Lower leg skin (tissue), 3 donors: Measurements from ENCODE around the gene CAP1.

Experiments used
- POLR2A ChIP-seq, 2 donors: fragments of 450-650 bp; IDR thresholded peaks; one replicate each; pipeline ENCODE4 v1.6.1; 2016 to 2017; ENCODE audit warnings: antibody characterized with exemption in 2 of 2, mild to moderate bottlenecking in 1 of 2, moderate library complexity in 1 of 2
- TF ChIP-seq, protein P1 (sequence below), 3 donors: fragments of 450-650 bp; IDR thresholded peaks; one replicate each; pipeline ENCODE4 v1.5.1; 2016; ENCODE audit warnings: antibody characterized with exemption in 3 of 3, mild to moderate bottlenecking in 3 of 3, moderate library complexity in 2 of 3

DNA sequence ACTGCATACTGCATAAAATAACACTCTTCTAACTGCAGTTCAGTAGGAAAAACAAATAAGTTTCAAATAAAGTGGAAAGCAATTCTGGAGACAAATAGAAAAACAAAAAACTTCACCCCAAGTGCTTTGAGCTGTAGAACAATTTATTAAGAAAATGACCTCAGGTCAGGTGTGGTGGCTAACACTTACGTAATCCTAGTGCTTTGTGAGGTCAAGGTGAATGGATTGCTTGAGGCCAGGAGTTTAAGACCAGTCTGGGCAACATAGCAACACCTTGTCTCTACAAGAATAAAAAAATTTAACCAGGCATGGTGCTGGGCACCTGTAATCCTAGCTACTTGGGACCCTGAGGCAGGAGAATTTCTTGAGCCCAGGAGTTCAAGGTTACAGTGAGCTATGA lies 61.5 kb downstream of the CAP1 start:
- TF ChIP-seq, protein P1, sequence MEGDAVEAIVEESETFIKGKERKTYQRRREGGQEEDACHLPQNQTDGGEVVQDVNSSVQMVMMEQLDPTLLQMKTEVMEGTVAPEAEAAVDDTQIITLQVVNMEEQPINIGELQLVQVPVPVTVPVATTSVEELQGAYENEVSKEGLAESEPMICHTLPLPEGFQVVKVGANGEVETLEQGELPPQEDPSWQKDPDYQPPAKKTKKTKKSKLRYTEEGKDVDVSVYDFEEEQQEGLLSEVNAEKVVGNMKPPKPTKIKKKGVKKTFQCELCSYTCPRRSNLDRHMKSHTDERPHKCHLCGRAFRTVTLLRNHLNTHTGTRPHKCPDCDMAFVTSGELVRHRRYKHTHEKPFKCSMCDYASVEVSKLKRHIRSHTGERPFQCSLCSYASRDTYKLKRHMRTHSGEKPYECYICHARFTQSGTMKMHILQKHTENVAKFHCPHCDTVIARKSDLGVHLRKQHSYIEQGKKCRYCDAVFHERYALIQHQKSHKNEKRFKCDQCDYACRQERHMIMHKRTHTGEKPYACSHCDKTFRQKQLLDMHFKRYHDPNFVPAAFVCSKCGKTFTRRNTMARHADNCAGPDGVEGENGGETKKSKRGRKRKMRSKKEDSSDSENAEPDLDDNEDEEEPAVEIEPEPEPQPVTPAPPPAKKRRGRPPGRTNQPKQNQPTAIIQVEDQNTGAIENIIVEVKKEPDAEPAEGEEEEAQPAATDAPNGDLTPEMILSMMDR (IDR thresholded peaks at IDR 0.05): no peak
- TF ChIP-seq POLR2A (IDR thresholded peaks at IDR 0.05): no peak
